HG03521 (cell line): ENCODE data around the gene AQR.

ENCODE experiments used
- ATAC-seq: cut with Tn5 transposase; IDR thresholded peaks from one replicate; pipeline ENCODE4 v1.9.1; 2021; ENCODE audit warnings: mild to moderate bottlenecking, moderate library complexity; ENCODE audit not compliant: unreplicated experiment

Gene AQR

DNA sequence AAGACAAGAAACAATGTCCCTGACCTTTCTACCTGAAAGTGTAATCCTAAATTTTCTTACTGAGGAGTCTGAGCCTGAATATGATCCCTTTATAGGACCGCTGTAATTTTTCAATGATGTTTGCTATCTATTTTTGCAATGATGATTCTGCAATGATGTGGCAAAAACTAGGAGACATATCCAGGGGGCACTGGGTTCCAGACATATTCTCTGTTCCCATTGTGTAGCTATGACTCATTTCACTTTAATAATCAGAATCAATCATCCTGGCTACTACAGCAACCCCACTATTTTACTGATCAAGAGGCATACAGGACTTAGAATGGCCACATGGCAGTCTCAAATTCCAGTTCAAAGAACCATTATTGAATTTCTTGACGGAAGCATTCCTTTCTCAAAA lies 85.9 kb downstream of the AQR start:
- no peak for ATAC-seq

DNA sequence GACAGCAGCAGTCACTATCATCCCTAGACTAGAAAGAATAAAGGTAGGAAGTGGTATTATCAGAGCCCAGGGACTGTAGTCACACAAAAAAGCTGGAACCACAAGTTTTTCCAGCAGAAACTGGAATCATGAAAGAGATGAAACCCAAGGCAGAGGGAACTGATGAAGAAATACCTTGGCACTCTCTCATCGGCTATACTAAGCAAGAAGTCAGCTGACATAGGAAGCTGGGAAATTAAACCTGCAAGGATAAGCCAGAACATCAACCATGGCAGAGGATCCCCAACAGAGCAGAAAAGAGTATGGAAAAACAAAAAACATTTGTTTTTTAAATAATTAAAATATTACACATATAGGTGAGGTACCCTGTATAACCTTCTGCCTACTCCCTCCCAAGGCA lies 86.5 kb downstream of the AQR start:
- no peak for ATAC-seq

DNA sequence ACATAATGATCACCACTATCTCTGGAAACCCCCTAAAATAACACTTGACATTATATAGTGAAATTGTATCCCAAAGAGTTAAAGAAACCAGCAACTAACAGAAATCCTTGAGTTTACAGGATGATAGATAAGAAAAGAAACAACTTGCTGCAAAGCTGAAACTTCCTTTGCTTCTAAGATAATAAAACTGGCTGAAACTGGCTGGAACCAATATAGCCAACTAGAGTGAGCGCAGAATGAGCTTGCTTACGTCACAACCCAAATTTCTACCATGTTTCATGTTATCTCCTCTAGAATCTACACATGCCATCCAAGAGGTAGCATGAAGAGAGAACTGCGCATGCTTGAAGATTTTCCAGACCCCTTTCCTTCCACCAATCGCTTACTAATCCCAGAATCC lies 90.4 kb downstream of the AQR start:
- ATAC-seq: no peak

DNA sequence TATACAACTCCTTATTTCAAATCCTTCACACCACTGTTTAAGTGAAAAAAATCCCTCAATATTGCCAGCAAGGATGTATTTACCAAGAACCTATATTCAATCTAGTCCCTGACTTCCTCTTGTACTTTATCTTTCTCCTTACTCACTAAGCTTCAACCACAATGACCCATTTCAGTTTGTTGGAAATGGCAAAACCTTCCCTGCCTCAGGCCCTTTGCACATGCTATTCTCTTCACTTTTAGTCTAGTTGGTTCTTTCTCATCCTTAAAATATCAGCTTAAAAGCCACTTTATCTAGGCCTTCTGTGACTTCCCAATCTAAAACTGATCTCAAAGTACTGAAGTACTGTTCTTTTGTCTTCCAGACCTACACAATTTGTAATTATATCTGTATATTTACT lies 92.9 kb downstream of the AQR start:
- no peak for ATAC-seq

DNA sequence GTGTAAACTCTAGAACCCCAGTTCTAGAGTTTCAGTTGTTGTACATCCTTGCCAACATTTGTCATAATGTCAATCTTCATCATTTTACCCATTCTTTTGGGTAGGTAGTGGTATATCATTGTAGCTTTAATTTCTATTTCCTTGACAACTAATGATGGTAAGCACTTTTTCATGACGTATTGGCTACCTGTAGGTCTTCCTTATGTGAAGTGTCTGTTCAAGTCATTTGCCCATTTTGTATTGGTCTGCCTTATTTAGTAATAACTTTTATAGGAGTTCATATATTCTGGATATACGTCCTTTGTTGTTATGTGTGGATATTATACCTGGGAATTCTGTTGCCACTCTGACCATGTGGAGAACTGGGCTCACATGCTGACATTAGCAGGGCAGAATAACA lies 100.4 kb downstream of the AQR start:
- ATAC-seq: no peak

DNA sequence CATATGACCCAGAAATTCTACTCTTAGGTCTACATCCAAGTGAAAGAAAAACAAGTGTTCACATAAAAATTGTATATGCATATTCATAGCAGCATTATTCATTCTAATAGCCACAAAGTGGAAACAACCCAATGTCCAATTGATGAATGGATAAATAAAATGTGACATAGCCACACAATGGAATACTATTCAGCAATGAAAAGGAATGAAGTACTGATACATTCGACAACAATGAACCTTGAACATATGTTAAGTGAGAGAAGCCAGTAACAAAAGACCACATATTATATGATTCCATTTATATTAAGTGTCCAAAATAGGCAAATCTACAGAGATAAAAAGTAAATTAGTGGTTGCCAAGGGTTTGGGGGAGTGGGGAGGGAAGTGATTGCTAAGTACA lies 104.0 kb downstream of the AQR start:
- ATAC-seq: no peak

DNA sequence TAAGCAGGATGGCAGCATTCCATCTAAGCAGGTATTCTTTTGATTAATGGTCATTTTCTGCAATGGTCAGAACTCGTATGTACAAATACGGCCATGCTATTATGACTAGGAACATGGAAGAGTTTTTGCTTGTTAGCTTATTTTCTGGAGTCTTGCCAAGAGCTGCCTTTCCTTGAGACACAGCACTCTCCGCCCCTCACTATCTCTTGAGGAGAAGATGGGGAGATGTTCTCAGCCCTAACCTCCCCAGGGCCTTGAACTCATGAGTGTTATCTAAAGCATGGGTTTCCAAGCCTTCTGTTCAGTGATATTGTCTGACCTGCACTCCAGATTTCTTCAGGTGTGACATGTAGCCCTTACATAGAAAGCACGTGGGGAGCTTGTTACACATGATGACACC lies 108.3 kb downstream of the AQR start:
- no peak for ATAC-seq

DNA sequence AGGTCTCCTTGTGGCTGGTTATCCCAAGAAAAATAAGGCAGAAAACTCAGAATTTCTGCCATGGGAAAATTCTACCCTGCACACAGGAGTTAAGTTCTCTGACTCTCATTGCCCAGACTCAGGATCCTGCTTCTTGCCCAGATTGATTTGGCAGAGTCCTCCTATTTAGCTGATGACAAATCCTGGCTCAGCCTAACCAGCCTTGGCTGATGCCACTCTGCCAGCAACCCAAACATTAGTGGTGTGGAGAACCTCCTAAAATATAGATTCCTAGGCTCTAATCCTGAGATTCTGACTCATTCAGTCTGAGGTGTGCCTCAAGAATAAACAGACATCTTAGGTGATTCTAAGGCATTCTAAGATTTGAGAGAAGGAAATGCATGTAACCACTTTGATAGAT lies 113.6 kb downstream of the AQR start:
- no peak for ATAC-seq

DNA sequence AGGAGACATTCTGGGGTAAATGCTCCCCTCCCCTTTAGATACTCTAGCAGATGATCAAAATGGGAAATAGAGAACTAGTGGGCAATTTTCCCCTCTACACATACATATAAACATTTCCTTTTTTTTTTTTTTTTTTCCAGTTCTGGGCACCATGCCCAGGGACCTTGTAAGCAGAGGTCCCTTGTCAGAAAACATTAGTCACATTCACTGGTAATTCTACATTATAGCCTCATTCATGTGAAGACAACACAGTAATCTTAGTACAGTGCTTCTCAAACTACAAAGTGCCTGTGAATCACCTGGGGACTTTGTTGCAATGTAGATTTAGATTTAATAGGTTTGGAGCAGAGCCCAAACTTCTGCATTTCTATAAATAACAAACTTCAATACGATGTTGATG lies 114.1 kb downstream of the AQR start:
- no peak for ATAC-seq

DNA sequence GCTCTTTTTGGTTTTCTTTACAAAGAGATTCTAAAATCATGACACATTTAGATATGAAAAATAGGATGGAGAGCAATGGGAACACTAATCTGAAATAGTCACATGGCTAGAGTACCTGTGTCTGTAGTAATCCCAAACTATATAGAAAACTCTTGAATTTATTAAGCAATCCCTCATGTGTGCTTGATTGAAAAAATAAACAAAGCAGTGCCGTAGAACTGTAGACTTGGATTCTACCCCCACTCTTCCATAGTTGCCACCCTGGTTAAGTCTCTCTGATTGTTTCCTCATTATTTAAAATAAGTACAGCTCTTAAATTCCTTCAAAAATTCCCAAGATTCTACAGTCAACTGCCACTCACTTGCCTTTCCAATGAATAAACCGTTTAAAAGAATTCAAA lies 115.3 kb downstream of the AQR start:
- ATAC-seq: no peak

DNA sequence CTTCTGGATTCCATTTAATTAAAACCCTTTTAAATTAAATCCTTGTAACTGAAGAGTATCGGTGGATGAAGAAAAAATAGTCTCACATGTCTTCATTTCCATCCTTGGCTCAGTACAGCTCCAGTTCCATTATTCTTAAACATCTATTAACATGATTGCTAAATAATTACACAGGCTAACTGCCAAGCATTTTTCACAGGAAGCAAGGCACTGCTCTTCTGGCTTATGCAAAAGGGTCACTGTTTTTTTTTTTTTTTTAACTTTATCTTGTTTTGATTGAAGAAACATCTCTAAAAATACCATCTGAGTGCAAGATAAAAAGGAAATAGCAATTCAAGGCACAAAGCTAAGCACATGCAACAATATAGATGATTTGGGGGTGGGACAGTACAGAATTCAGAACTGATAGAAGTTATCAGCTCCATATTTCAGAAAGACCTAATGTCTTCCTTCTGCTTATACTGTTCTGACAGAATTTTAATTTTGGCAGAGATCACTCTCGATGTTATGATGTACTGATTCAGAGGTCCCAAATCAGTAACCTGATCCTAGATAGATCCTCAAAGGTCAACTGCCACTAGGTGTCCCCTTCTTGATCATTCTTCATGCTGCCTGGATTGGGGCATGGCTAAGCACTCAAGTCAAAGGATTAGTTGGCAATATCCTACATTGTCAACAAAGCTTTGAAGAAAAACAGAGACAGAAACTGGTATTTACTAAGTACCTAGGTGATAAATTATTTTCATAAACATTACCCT lies 116.4 kb downstream of the AQR start:
- ATAC-seq: no peak

DNA sequence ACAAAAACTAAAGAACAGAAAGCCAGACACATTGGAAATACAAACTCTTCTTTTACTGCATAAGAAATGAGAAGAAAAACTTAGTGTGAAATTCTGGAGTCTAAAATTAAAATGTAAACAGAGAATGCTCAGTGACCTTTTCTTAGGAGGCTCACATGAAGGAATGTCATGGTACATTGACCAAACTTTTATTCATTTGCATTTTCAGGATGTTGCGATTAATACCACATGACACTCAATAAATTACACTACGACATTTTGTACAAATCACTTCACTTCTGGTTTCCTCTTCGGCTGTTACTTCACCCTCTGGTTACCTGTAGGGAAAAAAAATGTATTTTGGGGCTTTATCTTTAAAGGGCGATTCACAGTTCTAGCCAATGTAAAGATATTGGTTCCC lies 117.8 kb downstream of the AQR start:
- ATAC-seq: no peak

DNA sequence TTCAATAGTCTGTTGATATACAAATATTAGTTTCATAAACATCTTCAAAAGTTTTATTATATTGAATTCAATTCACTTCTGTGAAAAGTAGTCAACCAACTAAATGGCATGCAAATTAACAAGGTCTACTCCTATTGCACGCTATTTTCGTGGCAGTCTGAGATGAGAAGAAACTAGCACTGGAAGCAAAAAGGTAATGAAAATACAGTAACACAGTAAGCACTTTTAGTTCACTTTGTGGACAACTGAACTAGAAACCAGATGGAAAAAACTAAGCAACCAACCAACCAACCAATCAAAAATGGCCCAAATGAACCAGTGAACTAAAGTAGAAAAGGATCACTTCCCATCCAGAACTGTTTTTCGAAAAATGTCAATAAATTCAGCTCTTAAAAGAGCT lies 118.5 kb downstream of the AQR start:
- ATAC-seq: no peak

DNA sequence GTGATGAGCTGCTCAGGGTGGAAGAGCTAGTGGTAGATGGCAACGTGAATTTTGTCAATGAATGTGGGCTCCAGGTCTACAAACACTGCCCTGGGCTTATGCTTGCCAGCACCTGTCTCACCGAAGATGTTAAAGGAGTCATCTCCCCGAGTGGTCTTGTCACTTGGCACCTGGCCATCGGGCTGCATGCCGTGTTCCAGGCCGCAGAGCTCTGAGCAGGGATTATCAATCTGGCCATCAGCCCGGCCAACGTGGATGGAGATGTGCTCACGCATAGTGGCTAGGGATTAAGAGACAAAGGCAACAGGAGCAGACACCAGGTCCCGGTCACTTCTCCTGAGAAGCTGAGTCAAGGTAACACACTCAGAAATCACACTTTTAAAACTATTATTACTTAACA lies 119.4 kb downstream of the AQR start:
- ATAC-seq: no peak

DNA sequence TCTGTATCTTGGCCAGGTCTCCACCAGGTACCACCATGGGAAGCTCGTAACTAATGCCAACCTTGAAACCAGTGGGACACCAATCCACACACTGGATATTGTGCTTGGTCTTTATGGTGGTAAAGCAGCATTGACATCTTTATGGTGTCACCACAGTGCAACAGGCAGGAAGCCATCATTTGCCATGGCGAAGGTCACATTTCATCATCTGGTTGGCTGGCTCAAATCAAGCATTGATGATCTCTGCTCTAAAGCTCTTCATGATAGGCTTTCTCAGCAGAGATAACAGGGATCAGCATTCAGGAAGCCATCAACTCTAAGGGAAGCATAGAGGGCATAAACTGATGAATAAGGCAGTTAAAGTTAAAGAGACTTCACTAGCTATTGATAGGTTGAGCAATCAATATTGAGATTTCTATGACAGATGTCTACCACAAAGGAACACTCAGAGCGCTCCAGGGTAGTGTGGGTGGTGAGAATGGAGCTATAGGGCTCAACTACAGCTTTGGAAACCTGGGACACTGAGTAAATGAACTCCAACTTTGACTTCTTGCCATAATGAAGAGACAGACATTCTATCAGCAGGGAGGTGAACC lies 120.1 kb downstream of the AQR start:
- ATAC-seq: no peak

DNA sequence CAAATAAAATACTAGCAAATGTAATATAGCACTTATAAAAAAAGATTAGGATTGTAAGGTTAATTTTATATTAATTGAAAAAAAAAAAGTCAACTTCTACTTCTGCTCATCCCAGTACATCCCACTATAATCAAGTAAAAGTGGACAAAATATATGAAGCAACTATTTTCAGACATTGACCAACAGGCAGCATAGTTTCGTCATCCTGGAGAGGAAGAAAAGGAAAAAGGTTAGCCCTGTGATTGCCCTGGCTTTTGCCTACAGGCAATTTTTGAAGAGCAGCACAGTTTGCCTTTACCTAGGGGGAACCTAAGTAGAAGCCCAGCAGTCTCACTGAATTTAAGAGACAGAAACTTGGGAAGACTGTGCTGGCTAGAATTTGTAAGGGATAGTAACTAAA lies 121.9 kb downstream of the AQR start:
- ATAC-seq: no peak

DNA sequence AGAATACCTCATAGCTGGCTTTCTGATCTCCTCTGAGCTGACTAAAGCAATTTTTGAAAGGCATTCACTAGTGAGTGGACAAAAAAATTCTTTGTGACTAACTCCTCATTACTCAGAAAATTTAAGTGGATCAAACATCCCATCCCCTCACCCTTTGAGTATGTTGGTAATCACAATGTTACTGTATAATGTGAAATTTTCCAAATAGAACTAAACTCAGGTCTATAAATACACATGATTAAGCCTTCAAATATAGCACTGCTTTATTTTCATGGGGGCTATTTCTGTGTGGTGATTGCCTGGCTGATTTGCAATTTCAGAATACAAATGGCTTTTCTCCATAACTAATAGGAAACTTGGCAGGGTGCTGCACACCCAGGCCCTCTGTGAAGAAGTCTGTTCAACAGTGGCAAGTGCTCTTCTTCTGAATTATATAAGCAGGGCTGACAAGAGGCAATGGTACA lies 128.2 kb downstream of the AQR start:
- ATAC-seq: no peak

DNA sequence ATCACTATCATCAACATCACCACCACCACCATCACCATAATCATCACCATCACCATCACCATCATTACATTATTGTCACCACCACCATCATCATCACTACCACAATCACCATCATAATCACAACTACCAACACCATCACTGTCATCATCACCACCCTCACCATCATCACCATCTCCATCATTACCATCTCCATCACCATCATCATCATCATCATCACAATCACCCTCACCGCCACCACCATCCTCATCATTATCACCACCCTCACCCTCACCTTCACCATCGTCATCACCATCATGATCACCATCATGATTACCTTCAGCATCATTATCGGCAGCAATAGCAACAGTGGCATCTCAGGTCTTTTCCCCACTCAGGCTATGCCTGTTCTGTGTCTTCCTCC lies 131.3 kb downstream of the AQR start:
- ATAC-seq: no peak

DNA sequence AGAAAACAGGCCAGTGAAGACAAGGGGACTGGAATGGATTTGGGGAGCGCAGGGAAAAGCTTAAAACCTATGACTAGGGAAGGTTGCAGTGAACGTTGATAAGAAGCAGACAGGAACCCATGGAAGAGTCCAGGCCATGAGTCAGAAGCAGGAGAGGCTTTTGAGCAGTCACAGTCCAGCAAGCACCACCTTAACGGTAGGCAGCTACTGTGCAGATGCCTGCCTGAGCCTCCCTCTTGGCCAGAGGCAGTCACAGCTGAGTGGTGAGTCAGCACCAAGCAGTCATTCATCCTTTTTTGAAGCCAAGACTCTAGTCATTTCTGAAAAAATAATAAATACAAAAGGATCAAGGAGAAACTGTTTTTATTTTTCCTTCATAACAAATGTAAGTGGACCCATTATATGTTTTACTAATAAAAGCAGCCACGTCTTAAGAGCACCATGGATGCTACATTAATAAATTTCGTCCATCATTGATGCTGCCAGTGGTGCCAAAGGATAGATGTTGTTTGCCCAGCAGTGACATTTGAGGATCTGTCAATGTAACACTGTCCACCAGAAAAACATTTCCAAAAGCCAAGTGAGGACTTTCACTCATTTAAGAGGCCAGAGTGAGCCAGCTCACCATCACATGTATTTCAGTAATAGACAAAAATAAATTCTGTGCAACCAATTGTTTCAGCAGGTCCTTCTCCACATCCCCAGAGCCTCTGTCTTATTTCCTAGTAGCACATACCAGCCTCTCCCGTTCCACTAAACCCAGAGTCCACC lies 132.1 kb downstream of the AQR start:
- ATAC-seq: no peak

DNA sequence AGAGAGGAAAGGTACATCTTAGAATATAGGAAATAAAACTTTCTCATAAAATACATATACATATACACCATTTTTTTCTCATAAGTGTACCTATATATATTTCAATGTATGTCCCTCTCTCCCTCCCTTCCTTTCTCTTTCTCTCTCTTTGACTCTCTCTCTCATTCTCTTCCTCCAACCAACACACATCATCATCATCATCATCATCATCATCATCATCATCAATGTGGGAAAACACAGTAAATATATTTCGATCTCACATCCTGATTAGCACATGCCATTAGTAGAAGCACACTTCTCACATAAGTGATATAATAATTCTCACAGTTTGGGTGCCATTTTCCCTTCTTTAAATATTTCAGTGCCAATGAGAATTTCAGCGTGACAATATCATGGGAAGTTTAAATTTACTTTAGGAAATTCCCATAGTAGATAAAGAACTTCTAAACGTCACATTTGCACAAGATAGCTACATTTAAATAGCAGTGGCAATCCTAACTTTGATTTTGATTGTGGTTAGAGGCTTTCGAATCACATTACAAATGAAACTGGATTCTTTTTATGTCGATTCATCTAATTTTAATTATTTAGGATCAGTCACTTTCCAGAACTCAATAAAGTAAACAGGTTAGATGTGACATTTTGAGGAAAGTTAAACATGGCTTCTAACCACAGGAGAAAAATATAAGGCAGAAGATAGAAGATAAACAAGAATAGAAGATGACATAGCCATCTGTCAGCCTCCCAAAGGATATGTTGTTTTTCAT lies 141.2 kb downstream of the AQR start:
- ATAC-seq: no peak

DNA sequence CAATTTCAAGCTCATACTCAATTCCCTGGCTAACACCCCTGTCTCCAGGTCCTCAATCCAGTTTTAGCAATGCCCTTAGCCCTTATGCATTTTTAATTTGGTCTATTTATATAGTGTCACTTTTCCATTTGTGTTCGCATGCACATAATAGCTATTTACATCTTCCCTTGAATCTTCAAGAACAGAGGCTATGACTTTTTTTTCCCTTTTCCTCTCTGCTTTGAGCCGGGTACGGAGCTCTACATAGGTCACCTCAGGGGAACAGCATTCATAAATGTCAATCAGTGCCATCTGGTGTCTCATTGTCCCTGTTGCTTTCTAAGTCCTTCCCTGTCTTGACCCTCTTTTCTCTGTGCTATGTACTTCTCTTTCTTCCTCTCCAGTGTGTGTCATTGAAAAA lies 147.7 kb downstream of the AQR start:
- ATAC-seq: no peak
